ENCODE data around the gene CALN1.

Gene CALN1

DNA sequence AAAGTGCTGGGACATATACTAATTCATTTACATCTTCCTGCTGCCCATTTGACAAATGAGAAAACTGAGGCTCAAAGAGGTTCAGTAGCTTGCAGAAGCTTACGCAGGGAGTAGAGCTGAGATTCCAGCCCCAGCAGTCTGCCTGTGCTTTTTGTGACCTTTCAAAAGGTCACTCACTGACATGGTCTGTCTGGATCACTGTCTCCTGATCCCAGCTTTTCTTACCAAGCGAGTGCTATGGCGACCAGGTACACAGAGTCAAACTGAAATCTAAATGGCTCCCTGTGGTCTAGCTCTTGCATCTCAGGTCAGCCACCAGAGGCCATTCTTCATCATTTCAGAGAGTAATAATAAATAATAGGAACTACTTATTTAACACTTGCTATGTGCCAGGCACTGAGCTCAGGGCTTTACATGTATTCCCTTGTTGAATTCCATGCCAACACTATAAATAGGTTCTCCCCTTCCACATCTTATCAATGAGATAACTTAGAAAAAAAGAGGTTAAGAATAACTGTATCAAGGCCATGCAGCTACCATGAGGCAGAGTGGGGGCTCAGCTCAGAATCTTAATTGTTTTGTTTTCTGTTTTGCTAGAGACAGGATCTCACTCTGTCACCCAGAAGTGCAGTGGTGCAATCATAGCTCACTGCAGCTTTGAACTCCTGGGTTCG is 381.0 kb downstream of the CALN1 start:
- TF ChIP-seq, protein P1, sequence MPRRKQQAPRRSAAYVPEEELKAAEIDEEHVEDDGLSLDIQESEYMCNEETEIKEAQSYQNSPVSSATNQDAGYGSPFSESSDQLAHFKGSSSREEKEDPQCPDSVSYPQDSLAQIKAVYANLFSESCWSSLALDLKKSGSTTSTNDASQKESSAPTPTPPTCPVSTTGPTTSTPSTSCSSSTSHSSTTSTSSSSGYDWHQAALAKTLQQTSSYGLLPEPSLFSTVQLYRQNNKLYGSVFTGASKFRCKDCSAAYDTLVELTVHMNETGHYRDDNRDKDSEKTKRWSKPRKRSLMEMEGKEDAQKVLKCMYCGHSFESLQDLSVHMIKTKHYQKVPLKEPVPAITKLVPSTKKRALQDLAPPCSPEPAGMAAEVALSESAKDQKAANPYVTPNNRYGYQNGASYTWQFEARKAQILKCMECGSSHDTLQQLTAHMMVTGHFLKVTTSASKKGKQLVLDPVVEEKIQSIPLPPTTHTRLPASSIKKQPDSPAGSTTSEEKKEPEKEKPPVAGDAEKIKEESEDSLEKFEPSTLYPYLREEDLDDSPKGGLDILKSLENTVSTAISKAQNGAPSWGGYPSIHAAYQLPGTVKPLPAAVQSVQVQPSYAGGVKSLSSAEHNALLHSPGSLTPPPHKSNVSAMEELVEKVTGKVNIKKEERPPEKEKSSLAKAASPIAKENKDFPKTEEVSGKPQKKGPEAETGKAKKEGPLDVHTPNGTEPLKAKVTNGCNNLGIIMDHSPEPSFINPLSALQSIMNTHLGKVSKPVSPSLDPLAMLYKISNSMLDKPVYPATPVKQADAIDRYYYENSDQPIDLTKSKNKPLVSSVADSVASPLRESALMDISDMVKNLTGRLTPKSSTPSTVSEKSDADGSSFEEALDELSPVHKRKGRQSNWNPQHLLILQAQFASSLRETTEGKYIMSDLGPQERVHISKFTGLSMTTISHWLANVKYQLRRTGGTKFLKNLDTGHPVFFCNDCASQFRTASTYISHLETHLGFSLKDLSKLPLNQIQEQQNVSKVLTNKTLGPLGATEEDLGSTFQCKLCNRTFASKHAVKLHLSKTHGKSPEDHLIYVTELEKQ (tag by site-specific recombination; IDR thresholded peaks at IDR 0.05; ENCODE audit: borderline replicate concordance): no peak
- TF ChIP-seq, protein P2, sequence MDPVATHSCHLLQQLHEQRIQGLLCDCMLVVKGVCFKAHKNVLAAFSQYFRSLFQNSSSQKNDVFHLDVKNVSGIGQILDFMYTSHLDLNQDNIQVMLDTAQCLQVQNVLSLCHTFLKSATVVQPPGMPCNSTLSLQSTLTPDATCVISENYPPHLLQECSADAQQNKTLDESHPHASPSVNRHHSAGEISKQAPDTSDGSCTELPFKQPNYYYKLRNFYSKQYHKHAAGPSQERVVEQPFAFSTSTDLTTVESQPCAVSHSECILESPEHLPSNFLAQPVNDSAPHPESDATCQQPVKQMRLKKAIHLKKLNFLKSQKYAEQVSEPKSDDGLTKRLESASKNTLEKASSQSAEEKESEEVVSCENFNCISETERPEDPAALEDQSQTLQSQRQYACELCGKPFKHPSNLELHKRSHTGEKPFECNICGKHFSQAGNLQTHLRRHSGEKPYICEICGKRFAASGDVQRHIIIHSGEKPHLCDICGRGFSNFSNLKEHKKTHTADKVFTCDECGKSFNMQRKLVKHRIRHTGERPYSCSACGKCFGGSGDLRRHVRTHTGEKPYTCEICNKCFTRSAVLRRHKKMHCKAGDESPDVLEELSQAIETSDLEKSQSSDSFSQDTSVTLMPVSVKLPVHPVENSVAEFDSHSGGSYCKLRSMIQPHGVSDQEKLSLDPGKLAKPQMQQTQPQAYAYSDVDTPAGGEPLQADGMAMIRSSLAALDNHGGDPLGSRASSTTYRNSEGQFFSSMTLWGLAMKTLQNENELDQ (tag by site-specific recombination; IDR thresholded peaks at IDR 0.05; ENCODE audit: low read depth): no peak
- TF ChIP-seq ZNF121 (tag by site-specific recombination; IDR thresholded peaks at IDR 0.05) (no peak), ZNF2 (tag by site-specific recombination; IDR thresholded peaks at IDR 0.05) (no peak), GLI2 (tag by site-specific recombination; IDR thresholded peaks at IDR 0.05; ENCODE audit: borderline replicate concordance, low read depth) (no peak), ZNF10 (tag by site-specific recombination; IDR thresholded peaks at IDR 0.05) (no peak), ZNF132 (tag by site-specific recombination; IDR thresholded peaks at IDR 0.05; ENCODE audit: borderline replicate concordance) (no peak), ZNF707 (tag by site-specific recombination; IDR thresholded peaks at IDR 0.05) (no peak), ZSCAN5A (tag by site-specific recombination; IDR thresholded peaks at IDR 0.05) (no peak), ZNF629 (tag by site-specific recombination; IDR thresholded peaks at IDR 0.05) (no peak), ZNF791 (tag by site-specific recombination; IDR thresholded peaks at IDR 0.05) (no peak), ZIC2 (tag by site-specific recombination; IDR thresholded peaks at IDR 0.05) (no peak), TCF7L2 (IDR thresholded peaks at IDR 0.05; ENCODE audit: borderline replicate concordance, low read depth, low read length) (no peak), KLF9 (tag by site-specific recombination; IDR thresholded peaks at IDR 0.05; ENCODE audit: low read depth) (no peak)
- TF ChIP-seq, protein P3, sequence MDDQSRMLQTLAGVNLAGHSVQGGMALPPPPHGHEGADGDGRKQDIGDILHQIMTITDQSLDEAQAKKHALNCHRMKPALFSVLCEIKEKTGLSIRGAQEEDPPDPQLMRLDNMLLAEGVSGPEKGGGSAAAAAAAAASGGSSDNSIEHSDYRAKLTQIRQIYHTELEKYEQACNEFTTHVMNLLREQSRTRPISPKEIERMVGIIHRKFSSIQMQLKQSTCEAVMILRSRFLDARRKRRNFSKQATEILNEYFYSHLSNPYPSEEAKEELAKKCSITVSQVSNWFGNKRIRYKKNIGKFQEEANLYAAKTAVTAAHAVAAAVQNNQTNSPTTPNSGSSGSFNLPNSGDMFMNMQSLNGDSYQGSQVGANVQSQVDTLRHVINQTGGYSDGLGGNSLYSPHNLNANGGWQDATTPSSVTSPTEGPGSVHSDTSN (CRISPR knock-in tag; IDR thresholded peaks at IDR 0.05): no peak
- Histone ChIP-seq H3K4me1 (ENCODE audit: control insufficient read depth, insufficient read depth, low read length) (no peaks in the 10 kb centered on the region), H3K36me3 (ENCODE audit: control insufficient read depth in 2 of 2, insufficient read depth in 1 of 2, low read length in 2 of 2) (no peaks in the 10 kb centered on the region), H3K27ac (ENCODE audit: extremely low read depth, low read depth, low read length) (no peak overlapping the region), H3K4me3 (ENCODE audit: low read depth, low read length) (no peak overlapping the region), H3K9me3 (ENCODE audit: control insufficient read depth, insufficient read depth, low read depth, low read length) (no peaks in the 10 kb centered on the region)
- POLR2A ChIA-PET: no interaction called here
- CTCF ChIA-PET: no interaction called here

DNA sequence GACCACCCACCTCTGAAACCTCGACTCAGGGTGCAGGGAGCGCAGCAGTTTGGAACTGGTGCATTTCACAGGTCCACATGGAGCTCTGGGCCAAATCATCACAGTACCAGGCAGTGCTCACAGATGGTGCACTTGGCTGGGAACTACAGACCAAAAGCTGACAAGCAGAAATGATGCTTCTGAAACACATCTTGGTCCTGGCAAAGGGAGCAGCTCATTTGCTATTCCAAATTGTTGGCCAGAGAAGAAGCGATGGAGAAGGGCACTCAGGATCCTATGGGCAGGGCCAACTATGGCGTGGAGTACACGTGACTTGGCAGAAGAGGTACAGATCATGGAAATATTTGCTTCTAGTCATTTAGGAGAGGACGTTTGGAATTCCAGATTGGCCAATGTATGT is 383.9 kb downstream of the CALN1 start:
- CTCF ChIA-PET: no interaction called here
- TF ChIP-seq ZNF280C (tag by site-specific recombination; IDR thresholded peaks at IDR 0.05) (no peak), ZNF211 (tag by site-specific recombination; IDR thresholded peaks at IDR 0.05; ENCODE audit: low read depth) (no peak), ZNF302 (tag by site-specific recombination; IDR thresholded peaks at IDR 0.05; ENCODE audit: low read depth) (no peak), GLIS1 (tag by site-specific recombination; IDR thresholded peaks at IDR 0.05) (no peak), ZNF555 (tag by site-specific recombination; conservative IDR thresholded peaks at IDR 0.05) (no peak), ZNF292 (tag by site-specific recombination; IDR thresholded peaks at IDR 0.05; ENCODE audit: borderline replicate concordance, low read depth) (no peak), GLIS2 (tag by site-specific recombination; IDR thresholded peaks at IDR 0.05) (no peak)
- TF ChIP-seq, protein P4, sequence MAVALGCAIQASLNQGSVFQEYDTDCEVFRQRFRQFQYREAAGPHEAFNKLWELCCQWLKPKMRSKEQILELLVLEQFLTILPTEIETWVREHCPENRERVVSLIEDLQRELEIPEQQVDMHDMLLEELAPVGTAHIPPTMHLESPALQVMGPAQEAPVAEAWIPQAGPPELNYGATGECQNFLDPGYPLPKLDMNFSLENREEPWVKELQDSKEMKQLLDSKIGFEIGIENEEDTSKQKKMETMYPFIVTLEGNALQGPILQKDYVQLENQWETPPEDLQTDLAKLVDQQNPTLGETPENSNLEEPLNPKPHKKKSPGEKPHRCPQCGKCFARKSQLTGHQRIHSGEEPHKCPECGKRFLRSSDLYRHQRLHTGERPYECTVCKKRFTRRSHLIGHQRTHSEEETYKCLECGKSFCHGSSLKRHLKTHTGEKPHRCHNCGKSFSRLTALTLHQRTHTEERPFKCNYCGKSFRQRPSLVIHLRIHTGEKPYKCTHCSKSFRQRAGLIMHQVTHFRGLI (tag by site-specific recombination; IDR thresholded peaks at IDR 0.05): no peak

More for the DNA sequence above, 383.9 kb downstream of the CALN1 start:
- Histone ChIP-seq H3K9me3 (ENCODE audit: control insufficient read depth, insufficient read depth, low read depth, low read length) (no peaks in the 10 kb centered on the region), H3K36me3 (ENCODE audit: control insufficient read depth in 2 of 2, insufficient read depth in 1 of 2, low read length in 2 of 2) (no peaks in the 10 kb centered on the region), H3K27ac (ENCODE audit: extremely low read depth, low read depth, low read length) (no peak overlapping the region), H3K4me3 (ENCODE audit: low read depth, low read length) (no peak overlapping the region), H3K4me1 (ENCODE audit: control insufficient read depth, insufficient read depth, low read length) (no peaks in the 10 kb centered on the region)
- POLR2A ChIA-PET: no interaction called here
